ENCODE measurements around the gene RHEX. TPM values are rescaled to one million over a fixed set of nuclear protein-coding genes. Genes with fewer than 3 reads are reported as not detected.

Gene RHEX
- total and polyA plus RNA-seq, 2 donors (not counting 1 experiment from before 2014, with no cell fraction given) = not detected

GRCh38 chr1:206102292-206102936 is 49.4 kb downstream of the RHEX start:
- no peak overlapping the region for H3K4me2 ChIP-seq (ENCODE audit: extremely low read depth, insufficient read depth, low read length)
- H3K9ac ChIP-seq (ENCODE audit: insufficient read depth, low read length) = no peak overlapping the region
- H3K9me3 ChIP-seq (ENCODE audit: control insufficient read depth, insufficient read depth, low read depth, low read length) = no peaks in the 10 kb centered on the region
- no peaks in the 10 kb centered on the region for H3K79me2 ChIP-seq (ENCODE audit: control insufficient read depth, insufficient read depth, low read length)
- H3K27me3 ChIP-seq (ENCODE audit: control insufficient read depth, insufficient read depth, low read length) = peaks cover 27% of the 10 kb centered on the region
- no peak for DNase-seq (ENCODE audit: low read depth in 2 of 2)
- no peak overlapping the region for H3K4me3 ChIP-seq (replicated peaks in 1 of 4; ENCODE audit: control extremely low read depth in 1 of 4, insufficient read depth in 1 of 4, low read depth in 3 of 4, low read length in 4 of 4)
- H4K20me1 ChIP-seq (ENCODE audit: control insufficient read depth, extremely low read depth, insufficient read depth, low read length) = no peaks in the 10 kb centered on the region
- no peak for TF ChIP-seq CTCF (conservative IDR thresholded peaks at IDR 0.05 in 1 of 2, IDR thresholded peaks at IDR 0.05 in 1 of 2; ENCODE audit: low read depth in 1 of 2, low read length in 2 of 2)
- TF ChIP-seq EZH2 (IDR thresholded peaks at IDR 0.05; ENCODE audit: low read length, missing control alignments) = no peak
- no peak overlapping the region for H3K27ac ChIP-seq (ENCODE audit: insufficient read depth, low read length)
- H3K36me3 ChIP-seq (ENCODE audit: control insufficient read depth, insufficient read depth, low read length) = no peaks in the 10 kb centered on the region
- H2AFZ ChIP-seq (ENCODE audit: low read length) = no peak overlapping the region
- H3K4me1 ChIP-seq (ENCODE audit: control insufficient read depth, extremely low read depth, insufficient read depth, low read length) = no peaks in the 10 kb centered on the region

GRCh38 chr1:206103979-206104378 is 51.0 kb downstream of the RHEX start:
- Histone ChIP-seq H3K9ac (ENCODE audit: insufficient read depth, low read length) (no peak overlapping the region), H3K4me3 (replicated peaks in 1 of 4; ENCODE audit: control extremely low read depth in 1 of 4, insufficient read depth in 1 of 4, low read depth in 3 of 4, low read length in 4 of 4) (no peak overlapping the region), H2AFZ (ENCODE audit: low read length) (no peak overlapping the region), H3K27ac (ENCODE audit: insufficient read depth, low read length) (no peak overlapping the region), H3K9me3 (ENCODE audit: control insufficient read depth, insufficient read depth, low read depth, low read length) (no peaks in the 10 kb centered on the region), H3K4me1 (ENCODE audit: control insufficient read depth, extremely low read depth, insufficient read depth, low read length) (no peaks in the 10 kb centered on the region), H3K36me3 (ENCODE audit: control insufficient read depth, insufficient read depth, low read length) (no peaks in the 10 kb centered on the region), H3K79me2 (ENCODE audit: control insufficient read depth, insufficient read depth, low read length) (no peaks in the 10 kb centered on the region), H4K20me1 (ENCODE audit: control insufficient read depth, extremely low read depth, insufficient read depth, low read length) (no peaks in the 10 kb centered on the region), H3K4me2 (ENCODE audit: extremely low read depth, insufficient read depth, low read length) (no peak overlapping the region), H3K27me3 (ENCODE audit: control insufficient read depth, insufficient read depth, low read length) (peaks cover 24% of the 10 kb centered on the region)
- TF ChIP-seq CTCF (conservative IDR thresholded peaks at IDR 0.05 in 1 of 2, IDR thresholded peaks at IDR 0.05 in 1 of 2; ENCODE audit: low read depth in 1 of 2, low read length in 2 of 2) = no peak
- no peak for DNase-seq (ENCODE audit: low read depth in 2 of 2)

GRCh38 chr1:206105464-206105995 is 52.6 kb downstream of the RHEX start:
- TF ChIP-seq EZH2 (IDR thresholded peaks at IDR 0.05; ENCODE audit: low read length, missing control alignments) (no peak), CTCF (conservative IDR thresholded peaks at IDR 0.05 in 1 of 2, IDR thresholded peaks at IDR 0.05 in 1 of 2; ENCODE audit: low read depth in 1 of 2, low read length in 2 of 2) (no peak)
- no peak overlapping the region for H3K27ac ChIP-seq (ENCODE audit: insufficient read depth, low read length)
- no peak for DNase-seq (ENCODE audit: low read depth in 2 of 2)

More at GRCh38 chr1:206105464-206105995, 52.6 kb downstream of the RHEX start:
- Histone ChIP-seq H3K27me3 (ENCODE audit: control insufficient read depth, insufficient read depth, low read length) (peaks cover 20% of the 10 kb centered on the region), H3K9me3 (ENCODE audit: control insufficient read depth, insufficient read depth, low read depth, low read length) (no peaks in the 10 kb centered on the region), H3K4me2 (ENCODE audit: extremely low read depth, insufficient read depth, low read length) (no peak overlapping the region), H2AFZ (ENCODE audit: low read length) (no peak overlapping the region), H3K36me3 (ENCODE audit: control insufficient read depth, insufficient read depth, low read length) (no peaks in the 10 kb centered on the region), H3K79me2 (ENCODE audit: control insufficient read depth, insufficient read depth, low read length) (no peaks in the 10 kb centered on the region), H3K9ac (ENCODE audit: insufficient read depth, low read length) (no peak overlapping the region), H4K20me1 (ENCODE audit: control insufficient read depth, extremely low read depth, insufficient read depth, low read length) (no peaks in the 10 kb centered on the region), H3K4me1 (ENCODE audit: control insufficient read depth, extremely low read depth, insufficient read depth, low read length) (no peaks in the 10 kb centered on the region), H3K4me3 (replicated peaks in 1 of 4; ENCODE audit: control extremely low read depth in 1 of 4, insufficient read depth in 1 of 4, low read depth in 3 of 4, low read length in 4 of 4) (no peak overlapping the region)
